ENCODE results near the gene ZSCAN5C. TPM values are rescaled to one million over a fixed set of nuclear protein-coding genes. Genes with fewer than 3 reads are reported as not detected.

The ZSCAN5C gene
- total and polyA plus RNA-seq, 8 donors = not detected

DNA sequence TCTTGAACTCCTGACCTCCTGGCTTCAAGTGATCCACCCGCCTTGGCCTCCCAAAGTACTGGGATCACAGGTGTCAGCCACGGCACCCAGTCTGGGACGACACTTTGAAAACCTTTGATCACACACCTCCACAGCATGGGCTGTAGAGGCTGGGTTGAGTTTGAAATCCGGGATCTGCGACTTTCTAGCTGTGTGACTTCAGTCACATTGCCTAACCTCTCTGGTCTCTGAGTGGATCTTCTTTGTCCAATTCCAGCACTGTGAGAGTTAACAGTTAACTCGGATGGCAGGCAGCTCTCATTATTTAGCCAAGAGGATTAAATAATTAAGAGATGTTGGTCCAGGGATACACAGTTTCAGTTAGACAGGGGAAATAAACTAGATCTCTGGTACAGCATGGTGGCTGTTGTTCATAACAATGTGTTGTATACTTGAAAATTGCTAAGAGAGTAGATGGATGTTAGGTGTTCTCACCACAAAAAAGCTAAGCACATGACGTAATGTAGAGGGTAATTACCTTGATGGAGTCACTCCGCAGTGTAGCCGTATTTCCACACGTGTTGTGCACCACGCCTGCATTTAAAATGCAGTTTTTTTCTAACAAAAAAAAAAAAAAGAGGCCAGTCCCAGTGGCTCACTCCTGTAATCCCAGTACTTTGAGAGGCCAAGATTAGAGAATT is 24.4 kb upstream of the ZSCAN5C start:
- no peaks in the 10 kb centered on the region for H3K9me3 ChIP-seq
- intact Hi-C loops (cut with DNase I; ENCODE audit: low total_unique reads) = no loop called here

DNA sequence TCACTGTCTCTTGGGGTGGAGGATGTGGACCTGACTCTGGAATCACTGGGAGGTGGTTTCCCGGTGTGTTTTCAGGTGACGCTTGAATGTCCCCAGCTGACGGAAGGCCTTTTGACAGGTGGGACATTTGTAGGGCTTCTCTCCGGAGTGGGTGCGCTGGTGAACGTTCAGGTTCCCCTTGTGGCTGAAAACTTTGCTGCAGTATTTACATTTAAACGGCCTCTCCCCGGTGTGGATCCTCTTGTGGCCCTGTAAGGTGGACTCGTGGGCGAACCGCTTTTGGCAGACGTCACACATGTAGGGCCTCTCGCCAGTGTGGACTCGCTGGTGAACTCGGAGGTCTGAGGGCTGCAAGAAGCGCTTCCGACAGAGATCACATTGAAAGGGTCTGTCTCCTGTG is 12.3 kb upstream of the ZSCAN5C start:
- DNase-seq = no peak
- Histone ChIP-seq H3K4me3 (no peak overlapping the region), H3K9me3 (no peaks in the 10 kb centered on the region), H3K27ac (no peak overlapping the region), H3K27me3 (peaks cover 0 to 20% (median 0%) of the 10 kb centered on the region in 3 donors), H3K4me1 (no peaks in the 10 kb centered on the region), H3K36me3 (no peaks in the 10 kb centered on the region)
- TF ChIP-seq EP300 (IDR thresholded peaks at IDR 0.05) (no peak), POLR2AphosphoS5 (IDR thresholded peaks at IDR 0.05) (no peak), POLR2A (IDR thresholded peaks at IDR 0.05) (no peak)
- TF ChIP-seq, protein P1, sequence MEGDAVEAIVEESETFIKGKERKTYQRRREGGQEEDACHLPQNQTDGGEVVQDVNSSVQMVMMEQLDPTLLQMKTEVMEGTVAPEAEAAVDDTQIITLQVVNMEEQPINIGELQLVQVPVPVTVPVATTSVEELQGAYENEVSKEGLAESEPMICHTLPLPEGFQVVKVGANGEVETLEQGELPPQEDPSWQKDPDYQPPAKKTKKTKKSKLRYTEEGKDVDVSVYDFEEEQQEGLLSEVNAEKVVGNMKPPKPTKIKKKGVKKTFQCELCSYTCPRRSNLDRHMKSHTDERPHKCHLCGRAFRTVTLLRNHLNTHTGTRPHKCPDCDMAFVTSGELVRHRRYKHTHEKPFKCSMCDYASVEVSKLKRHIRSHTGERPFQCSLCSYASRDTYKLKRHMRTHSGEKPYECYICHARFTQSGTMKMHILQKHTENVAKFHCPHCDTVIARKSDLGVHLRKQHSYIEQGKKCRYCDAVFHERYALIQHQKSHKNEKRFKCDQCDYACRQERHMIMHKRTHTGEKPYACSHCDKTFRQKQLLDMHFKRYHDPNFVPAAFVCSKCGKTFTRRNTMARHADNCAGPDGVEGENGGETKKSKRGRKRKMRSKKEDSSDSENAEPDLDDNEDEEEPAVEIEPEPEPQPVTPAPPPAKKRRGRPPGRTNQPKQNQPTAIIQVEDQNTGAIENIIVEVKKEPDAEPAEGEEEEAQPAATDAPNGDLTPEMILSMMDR (IDR thresholded peaks at IDR 0.05) = no peak
- intact Hi-C loops (cut with DNase I; ENCODE audit: low total_unique reads) = no loop called here
- WGBS, 5 donors = 63 to 74% (median 69%) methylated on average over 17 of the region's 17 CpGs

More for the DNA sequence above, 24.4 kb upstream of the ZSCAN5C start:
- no peak overlapping the region for H3K27ac ChIP-seq
- 49 to 63% (median 60%) methylated on average over 11 of the region's 11 CpGs for WGBS, 5 donors
- DNase-seq = no peak
- TF ChIP-seq POLR2AphosphoS5 (IDR thresholded peaks at IDR 0.05) (no peak), POLR2A (IDR thresholded peaks at IDR 0.05) (no peak), EP300 (IDR thresholded peaks at IDR 0.05) (no peak)
- TF ChIP-seq, protein P1 (IDR thresholded peaks at IDR 0.05) = no peak
- no peaks in the 10 kb centered on the region for H3K36me3 ChIP-seq
- no peak overlapping the region for H3K4me3 ChIP-seq
- no peaks in the 10 kb centered on the region for H3K4me1 ChIP-seq
- H3K27me3 ChIP-seq = peaks cover 3 to 59% (median 8%) of the 10 kb centered on the region in 3 donors

DNA sequence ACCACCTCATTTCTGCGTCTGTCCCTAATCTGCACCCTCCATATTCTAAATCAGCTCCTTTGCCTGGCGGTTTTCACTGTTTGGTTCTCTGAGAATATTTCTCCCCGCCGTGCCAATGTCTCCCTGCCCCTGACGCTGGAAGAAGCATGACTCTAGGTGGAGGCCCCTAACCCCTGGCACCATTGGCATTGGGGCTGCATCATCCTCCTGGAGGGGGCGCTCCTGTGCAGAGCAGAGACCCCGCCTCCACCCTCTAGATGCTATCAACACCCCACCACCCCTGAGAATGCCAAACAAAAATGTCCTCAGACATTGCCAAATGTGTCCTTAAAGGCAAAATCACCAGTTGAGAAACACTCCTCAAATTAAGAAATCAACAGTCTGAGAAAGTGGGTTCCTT is 11.0 kb upstream of the ZSCAN5C start:
- no peak for TF ChIP-seq POLR2A (IDR thresholded peaks at IDR 0.05)
- TF ChIP-seq POLR2AphosphoS5 (IDR thresholded peaks at IDR 0.05) = no peak
- TF ChIP-seq, protein P1 (IDR thresholded peaks at IDR 0.05) = no peak
- TF ChIP-seq EP300 (IDR thresholded peaks at IDR 0.05) = no peak
- H3K4me1 ChIP-seq = no peaks in the 10 kb centered on the region
- intact Hi-C loops (cut with DNase I; ENCODE audit: low total_unique reads) = no loop called here
- no peaks in the 10 kb centered on the region for H3K9me3 ChIP-seq
- peaks cover 0 to 27% (median 0%) of the 10 kb centered on the region in 3 donors for H3K27me3 ChIP-seq
- WGBS, 5 donors = 72 to 76% (median 75%) methylated on average over 7 of the region's 7 CpGs
- H3K36me3 ChIP-seq = no peaks in the 10 kb centered on the region
- DNase-seq = no peak
- H3K4me3 ChIP-seq = no peak overlapping the region
- H3K27ac ChIP-seq = no peak overlapping the region

DNA sequence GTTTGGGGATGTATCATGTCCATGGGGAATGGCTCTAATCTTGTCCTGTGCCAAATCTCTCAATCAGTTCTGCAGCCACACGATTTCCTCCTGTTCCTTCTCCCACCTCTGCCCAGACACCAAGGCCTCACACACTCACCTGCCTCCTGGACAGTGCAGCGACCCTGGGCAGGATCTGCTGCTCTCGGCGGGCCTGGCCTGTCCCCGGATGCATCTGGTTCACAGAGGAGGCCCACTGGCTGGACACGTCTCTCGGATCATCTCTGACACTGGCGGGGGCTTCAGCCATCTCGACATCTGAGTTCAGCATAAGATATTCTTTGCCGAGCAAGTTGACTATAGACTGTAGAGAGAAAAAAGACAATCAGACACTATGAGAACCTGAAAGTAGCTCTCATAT is 10.4 kb upstream of the ZSCAN5C start:
- H3K9me3 ChIP-seq = no peaks in the 10 kb centered on the region
- no peaks in the 10 kb centered on the region for H3K4me1 ChIP-seq
- no peak overlapping the region for H3K4me3 ChIP-seq
- H3K27ac ChIP-seq = no peak overlapping the region
- TF ChIP-seq, protein P1 (IDR thresholded peaks at IDR 0.05) = no peak
- TF ChIP-seq EP300 (IDR thresholded peaks at IDR 0.05) = no peak
- TF ChIP-seq POLR2AphosphoS5 (IDR thresholded peaks at IDR 0.05) = no peak
- TF ChIP-seq POLR2A (IDR thresholded peaks at IDR 0.05) = no peak
- WGBS, 5 donors = 79 to 84% (median 83%) methylated on average over 10 of the region's 10 CpGs
- no peak for DNase-seq
- no peaks in the 10 kb centered on the region for H3K36me3 ChIP-seq
- peaks cover 0 to 24% (median 0%) of the 10 kb centered on the region in 3 donors for H3K27me3 ChIP-seq
- intact Hi-C loops (cut with DNase I; ENCODE audit: low total_unique reads) = no loop called here
